LNCAP (cell line): ENCODE measurements around the gene DCP2.

ENCODE experiments used
- CTCF ChIP-seq: fragments of 450-650 bp; IDR thresholded peaks from 2 replicates; pipeline ENCODE4 v1.5.1; 2017; ENCODE audit warnings: mild to moderate bottlenecking

Gene DCP2

GRCh38 chr5:112976432-112977309 is at the start of gene DCP2:
Gene DCP2, plus strand, starts transcription at chr5:112976798. Its CDS starts 136 bp downstream, at chr5:112976934.
- TF ChIP-seq CTCF: no peak

- TF ChIP-seq CTCF: no peak
Observed at GRCh38 chr5:112929336-112930081, 47.1 kb upstream of the DCP2 start.

GRCh38 chr5:112930082-112930344 is 46.6 kb upstream of the DCP2 start:
- no peak for TF ChIP-seq CTCF

- no peak for TF ChIP-seq CTCF
Observed at GRCh38 chr5:112931473-112931872, 45.1 kb upstream of the DCP2 start.

GRCh38 chr5:112933105-112933504 is 43.5 kb upstream of the DCP2 start:
- TF ChIP-seq CTCF: no peak

GRCh38 chr5:112933651-112934365 is 42.8 kb upstream of the DCP2 start:
- no peak for TF ChIP-seq CTCF

GRCh38 chr5:112934366-112934663 is 42.3 kb upstream of the DCP2 start:
- no peak for TF ChIP-seq CTCF
